Stimulated activated CD8-positive, alpha-beta memory T cell treated with anti-CD3 and anti-CD28 coated beads, Interleukin-12 subunit alpha, Interleukin-12 subunit beta, amount 100 ng/mL, for 24 hours (primary cell): Measurements from ENCODE around the gene SLC35F3.

Experiments
- DNase-seq: peaks from one replicate; pipeline ENCODE4 v3.0.0-alpha.2; 2020; ENCODE audit errors: extremely low read depth

Gene SLC35F3

GRCh38 chr1:234368320-234369032 is 464.0 kb downstream of the SLC35F3 start:
- no peak for DNase-seq

GRCh38 chr1:234369033-234369430 is 464.6 kb downstream of the SLC35F3 start:
- DNase-seq: no peak

- DNase-seq: no peak
Observed at GRCh38 chr1:234369784-234370183, 465.3 kb downstream of the SLC35F3 start.

- no peak for DNase-seq
Observed at GRCh38 chr1:234371414-234371813, 466.9 kb downstream of the SLC35F3 start.

GRCh38 chr1:234372011-234372757 is 467.7 kb downstream of the SLC35F3 start:
- DNase-seq: no peak

- DNase-seq: peak; percentile 81
Observed at GRCh38 chr1:234373064-234373958, 468.8 kb downstream of the SLC35F3 start, which contains the start of gene COA6. COA6 (plus strand) TSS chr1:234373456; CDS start chr1:234373467, 11 bp downstream.

GRCh38 chr1:234373959-234374254 is 469.4 kb downstream of the SLC35F3 start:
- no peak for DNase-seq
